ENCODE measurements around the gene OSBPL9.
"Not testable (repeated sequence)": the region's sequence is repeated elsewhere in the genome, so short reads cannot be mapped to it uniquely, and the experiment has no call there.

The OSBPL9 gene

DNA sequence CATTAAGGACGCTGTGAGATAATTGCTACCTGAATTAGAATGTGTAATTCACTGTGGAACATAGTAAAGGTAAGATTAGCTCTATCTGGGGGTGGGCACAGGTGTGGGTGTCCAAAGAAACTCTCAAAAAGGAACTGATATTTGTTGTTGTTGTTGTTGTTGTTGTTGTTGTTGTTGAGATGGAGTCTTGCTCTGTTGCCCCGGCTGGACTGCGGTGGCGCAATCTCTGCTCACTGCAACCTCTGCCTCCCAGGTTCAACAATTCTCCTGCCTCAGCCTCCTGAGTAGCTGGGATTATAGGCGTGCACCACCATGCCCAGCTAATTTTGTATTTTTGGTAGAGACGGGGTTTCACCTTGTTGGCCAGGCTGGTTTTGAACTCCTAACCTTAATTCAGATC is 6.8 kb upstream of the OSBPL9 start:
- not testable (repeated sequence) for DNase-seq

DNA sequence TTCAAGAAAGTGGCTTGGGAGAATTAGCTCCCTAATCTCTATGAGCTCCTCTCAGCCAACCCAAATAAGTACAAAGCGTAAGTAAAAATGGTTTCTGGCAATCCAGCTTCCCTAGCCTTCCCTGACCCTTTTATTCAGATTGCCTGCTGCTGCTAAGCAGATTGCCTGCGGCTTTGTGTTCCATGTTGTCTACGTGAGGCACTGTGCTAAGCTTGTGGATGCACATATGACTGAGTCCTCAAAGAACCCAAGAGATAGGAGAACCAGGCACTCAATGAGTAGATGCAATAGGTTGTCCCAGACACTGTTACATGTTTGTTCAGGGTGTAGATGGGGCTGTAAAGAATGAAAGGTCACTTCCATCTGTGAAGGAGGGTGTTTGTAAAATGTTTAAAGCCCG is 6.3 kb upstream of the OSBPL9 start:
- DNase-seq: no peak

- DNase-seq: no peak
Measured at GRCh38 chr1:51612447-51612961, 4.4 kb upstream of the OSBPL9 start.

GRCh38 chr1:51615780-51616291 is 1.1 kb upstream of the OSBPL9 start:
- no peak for DNase-seq

DNA sequence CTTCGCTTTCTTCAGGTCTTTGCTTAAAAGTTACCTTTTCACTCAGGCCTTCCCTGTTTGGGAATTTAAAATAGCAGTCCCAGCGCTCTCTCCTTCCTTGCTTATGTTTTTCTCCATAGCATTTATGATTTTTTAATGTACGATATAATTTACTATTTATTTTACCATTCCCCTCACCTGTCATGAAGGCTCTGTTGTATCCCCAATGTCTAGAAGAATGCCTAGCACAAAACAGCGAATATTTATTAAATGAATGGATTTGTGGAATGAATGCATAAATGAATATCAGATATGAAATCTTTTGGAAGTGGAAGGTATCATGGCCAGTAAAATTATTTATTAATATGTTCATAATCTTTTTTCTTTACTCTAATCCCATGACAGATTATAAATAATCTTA is 402 bp upstream of the OSBPL9 start:
- DNase-seq: no peak

DNA sequence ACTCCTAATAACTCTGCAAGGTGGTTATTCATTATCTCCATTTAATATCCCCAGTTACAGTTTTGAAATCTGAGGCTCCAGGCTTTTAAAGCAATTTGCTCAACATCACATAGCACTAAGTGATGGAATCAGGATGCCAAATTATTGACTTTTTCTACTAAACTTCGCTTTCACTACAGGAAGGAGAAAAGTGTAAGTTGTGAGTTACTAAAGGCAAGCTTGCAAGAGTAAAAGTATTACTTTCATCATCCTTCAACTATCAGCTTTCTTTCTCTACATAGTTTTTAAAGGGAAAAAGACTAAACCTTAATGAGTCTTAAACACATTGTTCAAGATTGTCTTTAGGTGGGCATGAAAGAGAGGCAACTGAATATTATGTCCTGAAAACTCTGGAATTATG is 1.8 kb downstream of the OSBPL9 start:
- no peak for DNase-seq

GRCh38 chr1:51620470-51620869 is 3.6 kb downstream of the OSBPL9 start:
- no peak for DNase-seq

- no peak for DNase-seq
Measured at GRCh38 chr1:51621161-51621560, 4.3 kb downstream of the OSBPL9 start.

DNA sequence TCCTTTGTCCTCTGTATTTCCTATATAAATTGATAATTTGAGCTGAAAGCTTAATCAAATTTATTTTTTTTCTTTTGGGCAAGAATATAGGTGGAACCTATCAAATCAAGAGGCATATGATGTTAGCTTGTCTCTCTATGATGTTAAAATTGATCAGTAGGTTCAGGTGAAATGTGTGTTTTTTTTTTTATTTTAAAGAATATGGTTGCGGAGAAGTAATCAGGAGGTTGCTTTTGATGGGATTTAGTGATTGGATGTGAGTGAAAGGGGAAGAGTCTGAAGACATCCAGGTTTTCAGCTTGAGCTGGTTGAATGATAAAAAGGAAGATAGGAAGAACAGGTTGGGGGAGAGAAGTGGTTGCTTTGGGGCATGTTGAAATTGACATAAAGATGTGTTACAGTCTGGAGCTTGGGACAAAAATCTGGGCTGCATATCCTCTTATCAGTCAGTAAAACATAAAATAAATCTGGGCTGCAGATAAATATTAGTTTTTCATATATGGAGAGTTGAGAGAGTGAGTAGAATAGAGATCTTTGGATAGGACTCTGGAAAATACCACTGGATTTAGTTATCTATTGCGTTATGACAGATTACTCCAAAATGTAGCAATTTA is 5.1 kb downstream of the OSBPL9 start:
- DNase-seq: no peak

- peak; percentile 85 for DNase-seq
Measured at GRCh38 chr1:51622455-51622913, 5.6 kb downstream of the OSBPL9 start.

GRCh38 chr1:51623025-51623424 is 6.1 kb downstream of the OSBPL9 start:
- peak; percentile 43 for DNase-seq

DNA sequence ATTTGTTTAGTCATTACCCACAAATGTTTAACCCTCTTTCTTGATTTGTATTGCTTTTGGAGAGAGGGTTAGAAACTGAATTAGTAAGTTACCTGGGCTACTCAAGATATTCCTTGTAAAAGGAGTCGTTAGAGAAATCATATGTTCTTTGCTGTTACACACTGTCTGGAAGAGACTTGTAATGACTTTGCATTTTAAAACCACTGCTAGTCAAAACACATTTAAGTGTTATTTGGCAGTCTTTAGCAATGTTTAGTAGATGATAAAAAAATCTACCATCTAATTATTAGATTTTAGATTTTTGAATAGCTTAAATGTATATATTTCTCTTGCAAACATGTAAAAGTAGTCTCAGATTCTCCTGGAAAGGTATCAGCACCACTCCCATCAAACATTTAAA is 6.6 kb downstream of the OSBPL9 start:
- no peak for DNase-seq

- no peak for DNase-seq
Measured at GRCh38 chr1:51624855-51625254, 8.0 kb downstream of the OSBPL9 start.

GRCh38 chr1:51627672-51628071 is 10.8 kb downstream of the OSBPL9 start:
- no peak for DNase-seq

- no peak for DNase-seq
Measured at GRCh38 chr1:51628715-51629590, 12.1 kb downstream of the OSBPL9 start.

GRCh38 chr1:51629918-51630317 is 13.0 kb downstream of the OSBPL9 start:
- no peak for DNase-seq

GRCh38 chr1:51630393-51630792 is 13.5 kb downstream of the OSBPL9 start:
- no peak for DNase-seq

GRCh38 chr1:51630922-51631321 is 14.0 kb downstream of the OSBPL9 start:
- DNase-seq: no peak

DNA sequence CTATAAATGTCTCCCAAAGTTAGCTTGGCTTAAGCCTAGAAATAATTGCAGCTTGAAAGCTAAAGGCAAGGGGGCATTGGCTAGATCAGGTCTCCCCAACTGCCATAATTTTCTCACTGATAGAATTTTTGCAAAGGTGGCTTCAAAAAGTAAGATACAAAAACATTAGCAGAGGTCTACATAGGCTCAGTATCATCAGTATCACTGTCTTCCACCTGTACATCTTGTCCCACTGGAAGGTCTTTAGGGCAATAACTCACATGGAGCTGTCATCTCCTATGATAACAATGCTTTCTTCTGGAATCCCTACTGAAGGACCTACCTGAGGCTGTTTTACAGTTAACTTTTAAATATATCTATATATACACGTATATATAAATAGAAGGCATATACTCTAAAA is 14.9 kb downstream of the OSBPL9 start:
- DNase-seq: no peak

- DNase-seq: no peak
Measured at GRCh38 chr1:51634618-51635017, 17.7 kb downstream of the OSBPL9 start.

DNA sequence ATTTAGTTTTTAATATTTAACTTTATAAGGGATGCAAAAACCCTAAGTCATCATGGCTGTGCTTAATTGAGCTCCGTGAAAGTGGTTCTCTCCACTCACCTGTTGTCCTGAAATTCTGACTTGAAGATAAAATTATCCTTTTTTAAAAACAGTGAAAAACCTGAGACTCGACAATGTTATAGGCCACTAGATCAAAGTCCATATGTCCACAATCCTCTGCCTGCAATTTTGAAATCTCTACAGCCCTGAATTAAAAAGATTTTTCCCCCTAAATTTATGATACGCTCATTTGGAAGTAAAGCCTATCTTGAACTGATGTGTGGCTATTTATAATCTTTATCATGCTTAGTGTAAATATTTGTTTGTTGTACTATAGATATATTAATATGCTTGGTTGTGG is 18.7 kb downstream of the OSBPL9 start:
- no peak for DNase-seq

GRCh38 chr1:51636191-51636590 is 19.3 kb downstream of the OSBPL9 start:
- DNase-seq: no peak

DNA sequence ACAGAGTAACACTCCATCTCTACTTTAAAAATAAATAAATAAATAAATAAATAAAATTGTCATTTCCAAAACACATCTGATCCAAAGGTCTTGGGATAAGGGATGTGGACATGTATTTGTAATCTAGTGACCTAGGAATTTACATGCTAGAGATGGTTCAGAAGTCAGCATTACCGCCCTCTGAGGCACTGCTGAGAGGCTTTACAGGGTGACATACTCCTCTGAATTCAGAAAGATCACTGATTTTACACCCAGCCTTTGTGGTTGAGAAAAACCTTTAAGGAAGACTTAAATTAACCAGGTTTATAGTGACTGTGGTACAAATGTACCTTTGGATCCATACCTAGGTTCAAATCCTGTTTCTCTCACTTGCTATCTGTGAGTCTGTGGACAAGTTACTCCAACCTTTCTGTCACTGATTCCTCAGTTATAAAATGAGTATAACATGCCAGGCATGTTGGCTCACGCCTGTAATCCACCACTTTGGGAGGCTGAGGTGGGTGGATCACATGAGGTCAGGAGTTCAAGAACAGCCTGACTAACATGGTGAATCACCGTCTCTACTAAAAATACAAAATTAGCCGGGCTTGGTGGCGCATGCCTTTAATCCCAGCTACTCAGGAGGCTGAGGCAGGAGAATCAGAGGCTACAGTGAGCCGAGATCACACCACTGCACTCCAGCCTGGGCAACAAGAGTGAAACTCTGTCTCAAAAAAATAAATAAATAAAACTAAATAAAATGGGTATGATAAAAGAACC is 20.1 kb downstream of the OSBPL9 start:
- no peak for DNase-seq
